ENCODE measurements around the gene PRAMEF5.
"Not testable (repeated sequence)": the region's sequence is repeated elsewhere in the genome, so short reads cannot be mapped to it uniquely, and the experiment has no call there.

PRAMEF5 gene

GRCh38 chr1:13239633-13240032 is 14.4 kb upstream of the PRAMEF5 start:
- in situ Hi-C loops (cut with HindIII; ENCODE audit: low sequenced_read_pairs); H3K4me3 ChIP-seq (ENCODE audit: low read depth, low read length): not testable (repeated sequence)

DNA sequence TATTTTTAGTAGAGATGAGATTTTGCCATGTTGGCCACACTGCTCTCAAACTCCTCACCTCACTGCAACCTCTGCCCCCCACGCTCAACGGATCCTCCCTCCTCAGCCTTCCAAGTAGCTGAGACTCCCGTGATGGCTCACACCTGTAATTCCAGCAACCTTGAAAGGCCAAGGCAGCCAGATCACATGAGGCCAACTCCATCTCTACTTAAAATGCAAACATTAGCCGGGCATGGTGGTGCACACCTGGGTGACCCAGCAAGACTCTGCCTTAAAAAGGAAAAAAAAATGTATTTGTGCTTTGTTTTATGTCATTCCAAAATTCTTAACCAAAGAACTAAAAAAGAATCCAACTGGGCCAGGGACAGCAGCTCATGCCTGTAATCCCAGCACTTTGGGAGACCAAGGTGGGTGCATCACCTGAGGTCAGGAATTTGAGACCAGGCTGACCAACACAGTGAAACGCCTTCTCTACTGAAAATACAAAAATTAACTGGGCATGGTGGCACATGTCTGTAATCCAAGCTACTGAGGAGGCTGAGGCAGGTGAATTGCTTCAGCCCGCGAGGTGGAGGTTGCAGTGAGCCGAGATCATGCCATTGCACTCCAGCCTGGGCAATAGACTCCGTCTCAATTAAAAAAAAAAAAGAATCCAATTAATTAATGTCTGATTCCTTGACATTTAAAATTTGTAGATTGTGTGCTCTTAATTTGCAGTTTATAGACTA is 10.3 kb upstream of the PRAMEF5 start:
- DNase-seq (ENCODE audit: low read depth, low spot score); in situ Hi-C loops (cut with HindIII; ENCODE audit: low sequenced_read_pairs): not testable (repeated sequence)

More at GRCh38 chr1:13239633-13240032, 14.4 kb upstream of the PRAMEF5 start:
- DNase-seq (ENCODE audit: low read depth, low spot score) = not testable (repeated sequence)

DNA sequence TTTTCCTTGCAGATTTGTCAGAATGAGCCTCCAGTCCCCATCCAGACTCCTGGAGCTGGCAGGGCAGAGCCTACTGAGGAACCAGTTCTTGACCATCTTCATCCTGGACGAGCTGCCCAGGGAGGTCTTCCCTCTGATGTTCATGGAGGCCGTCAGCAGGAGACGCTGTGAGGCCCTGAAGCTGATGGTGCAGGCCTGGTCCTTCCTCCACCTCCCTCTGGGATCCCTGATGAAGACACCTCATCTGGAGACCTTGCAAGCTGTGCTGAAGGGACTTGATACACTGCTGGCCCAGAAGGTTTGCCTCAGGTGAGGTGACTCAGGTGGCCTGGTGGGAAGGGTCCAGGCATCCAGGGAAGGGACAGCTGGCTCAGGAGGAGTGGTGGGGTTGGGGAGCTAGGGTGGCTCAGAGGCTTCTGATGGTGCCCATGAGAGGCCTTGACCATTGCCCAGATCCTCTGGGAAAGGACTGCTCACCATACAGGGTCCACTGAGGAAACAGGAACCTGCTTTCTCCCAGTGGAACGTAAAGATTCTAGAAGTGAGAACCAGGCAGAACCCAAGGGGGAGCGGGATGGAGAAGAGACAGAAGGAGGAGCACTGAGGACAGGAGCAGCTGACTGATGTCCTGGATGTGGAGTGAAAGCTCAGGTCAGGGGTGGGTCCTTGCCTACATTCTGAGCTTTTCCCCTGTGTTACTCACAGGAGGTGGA is 8.0 kb upstream of the PRAMEF5 start:
- H3K4me3 ChIP-seq (ENCODE audit: low read depth, low read length); DNase-seq (ENCODE audit: low read depth, low spot score); in situ Hi-C loops (cut with HindIII; ENCODE audit: low sequenced_read_pairs): not testable (repeated sequence)

More for the DNA sequence above, 10.3 kb upstream of the PRAMEF5 start:
- not testable (repeated sequence) for H3K4me3 ChIP-seq (ENCODE audit: low read depth, low read length)

GRCh38 chr1:13246554-13246871 is 7.5 kb upstream of the PRAMEF5 start:
- in situ Hi-C loops (cut with HindIII; ENCODE audit: low sequenced_read_pairs); H3K4me3 ChIP-seq (ENCODE audit: low read depth, low read length); DNase-seq (ENCODE audit: low read depth, low spot score): not testable (repeated sequence)

DNA sequence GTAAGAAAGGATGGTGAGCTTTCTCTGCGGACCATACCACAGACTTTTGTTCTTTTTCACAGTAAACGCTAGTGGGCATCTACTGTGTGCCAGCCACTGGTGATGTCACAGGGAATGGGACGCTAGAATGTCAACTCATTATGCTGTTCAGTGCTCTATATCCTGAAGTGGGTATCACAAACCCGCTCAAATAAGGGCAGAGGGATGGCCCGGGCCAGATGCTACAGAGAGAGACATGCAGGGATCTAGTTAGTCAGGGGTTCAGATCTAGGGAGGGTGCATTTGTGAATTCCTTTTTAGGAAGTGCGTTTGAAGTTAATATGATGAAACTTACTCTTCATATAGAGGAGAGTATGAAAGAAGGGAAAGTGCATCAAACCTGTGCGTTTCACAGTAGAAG is 6.9 kb upstream of the PRAMEF5 start:
- in situ Hi-C loops (cut with HindIII; ENCODE audit: low sequenced_read_pairs); DNase-seq (ENCODE audit: low read depth, low spot score); H3K4me3 ChIP-seq (ENCODE audit: low read depth, low read length): not testable (repeated sequence)

DNA sequence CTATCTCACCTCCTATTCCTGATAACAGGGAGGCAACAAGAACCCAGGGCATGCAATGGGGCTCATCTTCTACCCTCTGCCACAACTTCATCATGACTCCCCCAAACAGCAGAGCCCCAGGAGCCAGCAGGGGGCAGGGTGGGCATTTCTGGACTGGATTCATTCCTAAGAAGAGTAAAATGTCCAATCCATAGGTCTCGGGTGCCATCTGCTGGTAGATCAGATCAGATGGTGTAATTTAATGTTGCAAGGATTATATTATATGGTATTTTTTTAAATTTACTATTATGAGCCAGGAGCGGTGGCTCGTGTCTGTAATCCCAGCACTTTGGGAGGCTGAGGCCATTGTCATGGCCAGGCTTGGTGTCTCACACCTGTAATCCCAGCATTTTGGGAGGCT is 11.1 kb downstream of the PRAMEF5 start:
- H3K4me3 ChIP-seq (ENCODE audit: low read depth, low read length); DNase-seq (ENCODE audit: low read depth, low spot score); in situ Hi-C loops (cut with HindIII; ENCODE audit: low sequenced_read_pairs): not testable (repeated sequence)

DNA sequence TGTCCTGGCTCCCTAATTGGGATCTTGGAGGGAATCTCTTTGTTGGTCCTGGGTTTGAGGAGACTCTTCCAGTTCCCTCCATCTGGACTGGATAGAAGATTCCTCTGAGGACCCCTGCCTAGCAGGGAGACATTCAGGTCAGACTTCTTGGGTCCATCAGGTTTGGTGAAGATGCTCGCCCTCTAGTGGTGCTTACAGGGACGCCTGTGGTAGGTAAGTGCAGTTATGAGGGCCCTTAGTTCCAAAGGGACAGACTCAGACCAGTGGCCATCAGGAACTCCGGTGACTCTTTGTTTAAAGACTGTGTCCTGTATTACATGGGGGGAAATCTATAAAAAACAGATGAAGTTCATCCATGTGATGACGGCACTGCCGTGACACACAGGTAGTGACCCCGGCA is 23.0 kb downstream of the PRAMEF5 start:
- DNase-seq (ENCODE audit: low read depth, low spot score); in situ Hi-C loops (cut with HindIII; ENCODE audit: low sequenced_read_pairs); H3K4me3 ChIP-seq (ENCODE audit: low read depth, low read length): not testable (repeated sequence)

DNA sequence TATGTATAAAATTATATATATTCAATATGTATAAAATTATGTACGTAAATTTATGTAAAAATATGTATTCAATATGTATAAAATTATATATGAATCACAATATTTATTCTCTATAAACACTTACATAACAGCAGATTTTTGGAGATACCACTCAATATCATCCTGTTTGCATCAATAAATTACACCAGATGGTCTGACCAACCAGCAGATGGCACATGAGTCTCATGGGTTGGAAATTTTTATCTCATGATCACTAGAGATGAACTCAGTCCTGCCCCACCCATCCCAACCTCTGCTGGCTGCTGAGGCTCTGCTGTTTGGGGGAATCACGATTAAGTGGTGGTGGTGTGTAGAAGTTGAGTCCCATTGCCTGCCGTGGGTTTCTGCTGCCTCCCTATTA is 25.6 kb downstream of the PRAMEF5 start:
- in situ Hi-C loops (cut with HindIII; ENCODE audit: low sequenced_read_pairs); H3K4me3 ChIP-seq (ENCODE audit: low read depth, low read length); DNase-seq (ENCODE audit: low read depth, low spot score): not testable (repeated sequence)

DNA sequence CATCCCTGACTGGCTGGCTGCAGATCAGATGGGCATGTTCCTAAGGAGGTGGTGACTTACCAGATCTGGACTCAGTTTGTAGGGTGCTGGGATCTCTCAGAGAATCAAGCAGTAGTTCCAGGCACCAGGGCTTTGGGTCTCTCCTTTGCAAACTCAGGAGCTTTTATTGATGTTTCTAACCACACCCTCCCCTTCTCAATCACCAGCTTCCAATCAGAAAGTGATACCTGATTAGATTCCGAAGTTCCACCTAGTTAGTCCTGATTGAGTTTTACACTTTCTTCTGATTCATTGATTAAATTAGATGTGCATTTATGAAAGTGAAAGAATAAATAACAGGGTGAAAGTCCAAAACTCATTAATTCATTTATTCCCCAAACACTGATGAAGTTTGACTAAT is 31.0 kb downstream of the PRAMEF5 start, which contains the start of gene PRAMEF8:
Gene PRAMEF8, minus strand, starts transcription at position 101 of the 400 bp plus-strand sequence. CDS start 1,046 bp downstream, outside the sequence.
- DNase-seq (ENCODE audit: low read depth, low spot score); in situ Hi-C loops (cut with HindIII; ENCODE audit: low sequenced_read_pairs); H3K4me3 ChIP-seq (ENCODE audit: low read depth, low read length): not testable (repeated sequence)

DNA sequence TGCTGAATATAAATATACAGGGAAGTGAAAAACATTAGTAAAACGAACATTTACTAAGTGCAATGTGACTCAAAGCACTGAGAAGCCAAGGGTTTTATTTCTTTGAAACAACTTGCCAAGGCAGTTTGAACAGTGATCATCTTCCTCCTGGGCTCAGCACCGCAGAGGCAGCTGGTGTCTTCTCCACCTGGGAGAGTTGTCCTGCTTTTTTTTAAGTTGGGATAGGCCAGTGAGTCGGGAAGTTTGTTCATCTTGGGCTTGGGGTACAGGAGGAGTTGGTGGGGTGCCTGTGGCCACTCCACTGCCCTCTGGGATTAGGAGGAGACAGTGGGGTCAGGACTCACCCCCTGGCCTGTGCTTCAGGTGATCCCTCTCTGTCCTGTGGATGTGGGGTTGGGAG is 35.0 kb downstream of the PRAMEF5 start:
- DNase-seq (ENCODE audit: low read depth, low spot score); H3K4me3 ChIP-seq (ENCODE audit: low read depth, low read length); in situ Hi-C loops (cut with HindIII; ENCODE audit: low sequenced_read_pairs): not testable (repeated sequence)

GRCh38 chr1:13297216-13297931 is 43.4 kb downstream of the PRAMEF5 start:
- H3K4me3 ChIP-seq (ENCODE audit: low read depth, low read length); DNase-seq (ENCODE audit: low read depth, low spot score); in situ Hi-C loops (cut with HindIII; ENCODE audit: low sequenced_read_pairs): not testable (repeated sequence)

DNA sequence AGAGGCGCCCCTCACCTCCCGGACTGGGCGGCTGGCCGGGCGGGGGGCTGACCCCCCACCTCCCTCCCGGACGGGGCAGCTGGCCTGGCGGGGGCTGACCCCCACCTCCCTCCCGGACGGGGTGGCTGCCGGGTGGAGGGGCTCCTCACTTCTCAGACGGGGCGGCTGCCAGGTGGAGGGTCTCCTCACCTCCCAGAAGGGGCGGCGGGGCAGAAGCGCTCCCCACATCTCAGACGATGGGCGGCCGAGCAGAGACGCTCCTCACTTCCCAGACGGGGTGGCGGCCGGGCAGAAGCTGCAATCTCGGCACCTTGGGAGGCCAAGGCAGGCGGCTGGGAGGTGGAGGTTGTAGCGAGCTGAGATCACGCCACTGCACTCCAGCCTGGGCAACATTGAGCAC is 44.7 kb downstream of the PRAMEF5 start:
- in situ Hi-C loops (cut with HindIII; ENCODE audit: low sequenced_read_pairs); H3K4me3 ChIP-seq (ENCODE audit: low read depth, low read length); DNase-seq (ENCODE audit: low read depth, low spot score): not testable (repeated sequence)

GRCh38 chr1:13302197-13302596 is 48.2 kb downstream of the PRAMEF5 start:
- DNase-seq (ENCODE audit: low read depth, low spot score); in situ Hi-C loops (cut with HindIII; ENCODE audit: low sequenced_read_pairs); H3K4me3 ChIP-seq (ENCODE audit: low read depth, low read length): not testable (repeated sequence)

DNA sequence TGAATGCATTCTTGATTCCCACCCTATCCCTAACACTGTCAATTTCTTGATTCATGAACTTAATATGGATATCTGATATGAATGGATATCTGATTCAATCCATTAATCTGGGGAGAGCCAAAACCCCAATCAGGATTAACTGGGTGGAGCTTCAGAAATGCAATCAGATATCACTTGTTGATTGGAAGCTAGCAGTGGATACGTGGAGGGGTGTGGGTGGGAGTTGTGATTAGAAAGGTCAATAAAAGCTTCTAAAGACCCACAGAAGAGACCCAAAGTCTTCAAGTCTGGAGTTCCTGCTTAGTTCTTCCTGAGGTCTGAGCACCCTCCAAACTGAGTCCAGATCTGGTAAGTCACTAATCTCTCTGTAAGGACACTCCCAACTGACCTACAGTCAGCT is 49.2 kb downstream of the PRAMEF5 start, which contains the start of gene PRAMEF33:
Gene PRAMEF33, plus strand, starts transcription at position 301 of the 400 bp plus-strand sequence. CDS start 2,416 bp downstream, outside the sequence.
- in situ Hi-C loops (cut with HindIII; ENCODE audit: low sequenced_read_pairs); DNase-seq (ENCODE audit: low read depth, low spot score); H3K4me3 ChIP-seq (ENCODE audit: low read depth, low read length): not testable (repeated sequence)

All from astrocyte of the spinal cord (primary cell).